Body of pancreas (tissue), 4 donors: ENCODE measurements around the gene TCFL5. TPM values are rescaled to one million over a fixed set of nuclear protein-coding genes. Genes with fewer than 3 reads are reported as not detected.

Source experiments
- ATAC-seq: fragments of 150-250 bp; one replicate; pipeline ENCODE4 v1.9.1; 2016
- DNase-seq, 4 donors: peaks; one replicate each; pipeline ENCODE4 v3.0.0-alpha.2; 2019
- H3K27ac ChIP-seq, 4 donors: fragments of 200-600 bp; sonication (generic); 1 replicate in 3 of 4; 2 replicates in 1 of 4; pipeline versions ENCODE4 v1.5.1 to v1.6.1; 2016 to 2019; ENCODE audit warnings: mild to moderate bottlenecking in 1 of 4, mixed read lengths in 1 of 4, moderate library complexity in 1 of 4
- H3K27me3 ChIP-seq, 2 donors: fragments of 200-600 bp; sonication (generic); one replicate each; pipeline ENCODE4 v1.6.0; 2016; ENCODE audit warnings: mild to moderate bottlenecking in 1 of 2
- H3K36me3 ChIP-seq, 2 donors: fragments of 200-600 bp; sonication (generic); replicated peaks in 1 of 2; 2 replicates each; pipeline ENCODE4 v1.5.1; 2016; ENCODE audit warnings: low read depth in 2 of 2; ENCODE audit not compliant: insufficient read depth in 1 of 2
- H3K4me1 ChIP-seq: fragments of 200-600 bp; sonication (generic); one replicate; pipeline ENCODE4 v1.6.0; 2016
- H3K4me3 ChIP-seq, 2 donors: fragments of 200-600 bp; sonication (generic); 1 replicate in 1 of 2; 2 replicates in 1 of 2; pipeline ENCODE4 v1.5.1; 2016 to 2019
- H3K9me3 ChIP-seq, 3 donors: fragments of 200-600 bp; sonication (generic); 1 replicate in 2 of 3; 2 replicates in 1 of 3; pipeline ENCODE4 v1.5.1; 2016
- POLR2A ChIP-seq, 3 donors: fragments of 450-650 bp; IDR thresholded peaks; one replicate each; pipeline ENCODE4 v1.6.1; 2016; ENCODE audit warnings: antibody characterized with exemption in 3 of 3, mild to moderate bottlenecking in 2 of 3
- WGBS, 2 donors: methylation state at CpG; one replicate each; pipeline ENCODE4 v1.1.5; 2017; 5-methylcytosine and 5-hydroxymethylcytosine counted together
- intact Hi-C: fragments of 100-400 bp; cut with DNase I; formaldehyde crosslinking; loops from one replicate; pipeline ENCODE4 v1.15.1; 2023
- total RNA-seq, 2 donors: library from RNA; depleted of rRNA; stranded (reverse); fragments of >200 nt; gene quantifications; one replicate each; pipeline ENCODE4 v1.1.0, GENCODE V29; 2016
- TF ChIP-seq, protein P1 (sequence below), 7 experiments: fragments of 450-650 bp in 4 of 7; fragments of 200-600 bp in 3 of 7; sonication (generic) in 3 of 7; IDR thresholded peaks; one replicate each; pipeline ENCODE4 v1.5.1; 2016 to 2019; ENCODE audit warnings: antibody characterized with exemption in 7 of 7

The TCFL5 gene
- total RNA-seq, 2 donors from 2014 or later: 2.0 to 7.5 TPM

DNA sequence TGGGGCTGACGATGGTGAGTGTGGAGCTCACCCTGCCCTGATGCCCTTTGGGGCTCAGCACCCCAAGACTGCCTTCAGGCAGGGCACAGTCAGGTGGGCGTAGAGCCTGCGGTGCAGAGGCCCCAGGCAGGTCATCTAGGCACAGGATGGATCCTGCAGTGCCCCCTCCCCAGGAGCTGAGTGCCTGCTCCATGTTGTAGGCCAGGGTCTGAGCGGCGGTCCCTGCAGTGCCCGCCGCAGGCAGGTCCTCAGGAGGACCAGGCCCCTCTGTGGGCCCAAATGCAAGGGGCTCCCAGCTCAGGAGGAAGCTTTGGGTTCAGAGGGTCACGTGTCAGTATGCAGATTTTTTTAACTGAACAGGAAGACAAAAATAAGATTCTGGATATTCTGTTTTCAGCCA lies 62.6 kb downstream of the TCFL5 start:
- no peak for DNase-seq
- ATAC-seq: no peak
- TF ChIP-seq, protein P1, sequence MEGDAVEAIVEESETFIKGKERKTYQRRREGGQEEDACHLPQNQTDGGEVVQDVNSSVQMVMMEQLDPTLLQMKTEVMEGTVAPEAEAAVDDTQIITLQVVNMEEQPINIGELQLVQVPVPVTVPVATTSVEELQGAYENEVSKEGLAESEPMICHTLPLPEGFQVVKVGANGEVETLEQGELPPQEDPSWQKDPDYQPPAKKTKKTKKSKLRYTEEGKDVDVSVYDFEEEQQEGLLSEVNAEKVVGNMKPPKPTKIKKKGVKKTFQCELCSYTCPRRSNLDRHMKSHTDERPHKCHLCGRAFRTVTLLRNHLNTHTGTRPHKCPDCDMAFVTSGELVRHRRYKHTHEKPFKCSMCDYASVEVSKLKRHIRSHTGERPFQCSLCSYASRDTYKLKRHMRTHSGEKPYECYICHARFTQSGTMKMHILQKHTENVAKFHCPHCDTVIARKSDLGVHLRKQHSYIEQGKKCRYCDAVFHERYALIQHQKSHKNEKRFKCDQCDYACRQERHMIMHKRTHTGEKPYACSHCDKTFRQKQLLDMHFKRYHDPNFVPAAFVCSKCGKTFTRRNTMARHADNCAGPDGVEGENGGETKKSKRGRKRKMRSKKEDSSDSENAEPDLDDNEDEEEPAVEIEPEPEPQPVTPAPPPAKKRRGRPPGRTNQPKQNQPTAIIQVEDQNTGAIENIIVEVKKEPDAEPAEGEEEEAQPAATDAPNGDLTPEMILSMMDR (IDR thresholded peaks at IDR 0.05): no peak
- TF ChIP-seq POLR2A (IDR thresholded peaks at IDR 0.05): no peak
- Histone ChIP-seq H3K27me3 (no peaks in the 10 kb centered on the region), H3K9me3 (no peaks in the 10 kb centered on the region), H3K4me3 (no peak overlapping the region), H3K36me3 (peaks cover 0 to 13% of the 10 kb centered on the region in 2 donors), H3K4me1 (peaks cover 25% of the 10 kb centered on the region), H3K27ac (no peak overlapping the region)
- WGBS, 2 donors: 92 to 94% methylated on average over 6 to 8 of the region's 8 CpGs
- intact Hi-C loops: no loop called here

DNA sequence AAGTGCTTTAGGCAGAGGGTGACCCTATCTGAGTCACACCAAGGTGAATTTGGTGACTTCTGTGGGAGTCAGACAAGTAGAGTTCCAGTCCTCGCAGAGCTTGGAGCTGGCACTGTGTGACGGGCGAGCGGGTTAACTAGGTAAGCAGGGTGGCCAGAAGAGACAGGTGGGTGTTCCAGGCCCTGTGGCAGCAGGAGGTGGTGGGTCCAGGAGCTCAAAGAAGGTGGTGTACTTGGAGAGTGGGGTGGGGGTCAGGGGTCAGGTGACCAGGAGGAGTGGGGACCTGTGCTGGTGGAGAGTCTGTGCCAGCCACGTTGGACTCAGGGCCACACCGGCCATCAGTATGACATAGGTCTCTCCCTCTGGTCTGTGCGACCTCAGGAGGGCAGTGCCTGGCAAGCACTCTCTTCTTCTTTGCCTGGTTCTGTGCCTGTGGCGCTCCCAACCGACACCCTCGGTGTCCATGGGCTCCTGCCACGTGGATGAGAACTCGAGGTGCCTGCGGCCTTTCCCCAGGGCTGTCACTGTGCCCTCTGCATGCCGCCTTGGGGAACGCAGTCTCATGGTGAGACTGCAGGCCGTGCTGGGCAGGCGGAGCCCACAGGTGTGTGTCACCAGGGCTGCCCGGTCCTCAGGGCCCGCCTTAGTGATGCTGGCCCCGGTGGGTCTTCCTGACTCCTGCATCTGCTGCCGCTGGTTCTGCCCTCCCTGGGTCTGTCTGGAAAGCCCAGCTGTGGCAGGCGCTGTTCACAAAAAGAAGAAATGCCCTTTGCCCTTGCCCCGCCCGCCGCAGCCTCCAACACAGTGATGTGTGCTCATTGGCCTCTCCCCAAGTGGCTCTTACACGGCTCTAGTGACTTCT lies 63.7 kb downstream of the TCFL5 start:
- Histone ChIP-seq H3K27ac (peak overlapping the region in 2 of 4 donors; percentile 35 to 79), H3K4me3 (no peak overlapping the region), H3K27me3 (no peaks in the 10 kb centered on the region), H3K36me3 (peaks cover 0 to 13% of the 10 kb centered on the region in 2 donors), H3K4me1 (peaks cover 29% of the 10 kb centered on the region), H3K9me3 (no peaks in the 10 kb centered on the region)
- intact Hi-C loops: no loop called here
- DNase-seq (no peak), ATAC-seq (no peak)
- TF ChIP-seq, protein P1 (IDR thresholded peaks at IDR 0.05): no peak
- 81 to 83% methylated on average over 26 of the region's 26 CpGs for WGBS, 2 donors

DNA sequence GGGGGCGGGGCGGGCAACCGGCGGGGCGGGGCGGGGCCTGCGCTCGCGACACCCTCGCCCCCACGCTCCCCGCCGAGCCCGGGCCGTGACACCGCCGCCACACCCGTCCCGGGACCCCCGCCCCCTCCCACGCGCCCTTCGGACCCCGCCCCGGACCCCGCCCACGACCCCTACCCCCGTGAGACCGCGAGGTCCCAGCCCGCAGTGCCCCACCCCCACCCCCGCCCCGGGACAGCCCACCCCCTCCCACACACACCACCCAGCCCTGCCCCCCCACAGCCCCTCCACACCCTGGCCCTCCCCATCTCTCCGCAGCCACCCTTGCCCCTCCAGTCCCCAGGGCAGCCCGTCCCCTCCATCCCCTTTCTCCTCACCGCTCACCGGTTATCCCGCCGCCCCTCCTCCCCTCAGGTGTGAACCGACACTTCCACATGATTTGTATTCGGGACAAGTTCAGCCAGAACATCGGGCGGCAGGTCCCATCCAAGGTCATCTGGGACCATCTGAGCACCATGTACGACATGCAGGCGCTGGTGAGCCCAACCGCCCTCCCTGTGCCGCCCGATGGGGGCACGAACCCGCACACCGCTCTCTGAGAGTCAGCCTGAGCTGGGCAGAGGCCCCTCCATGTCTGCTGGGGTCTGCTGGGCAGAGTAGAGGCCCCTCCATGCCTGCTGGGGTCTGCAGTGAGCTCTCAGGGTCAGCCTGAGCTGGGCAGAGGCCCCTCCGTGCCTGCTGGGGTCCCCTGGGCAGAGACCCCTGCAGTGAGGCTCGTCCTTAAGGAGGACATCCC lies 64.7 kb downstream of the TCFL5 start:
- DNase-seq (peak in 2 of 4 donors; percentile 38 to 44), ATAC-seq (no peak)
- TF ChIP-seq, protein P1 (IDR thresholded peaks at IDR 0.05): no peak
- no peak for TF ChIP-seq POLR2A (IDR thresholded peaks at IDR 0.05)
- H3K9me3 ChIP-seq: no peaks in the 10 kb centered on the region
- peak overlapping the region; percentile 78 to 91 (median 84) for H3K27ac ChIP-seq
- no peaks in the 10 kb centered on the region for H3K27me3 ChIP-seq
- 20 to 22% methylated on average over 13 to 29 of the region's 53 CpGs for WGBS, 2 donors
- peaks cover 29% of the 10 kb centered on the region for H3K4me1 ChIP-seq
- intact Hi-C loops: no loop called here
- no peak overlapping the region for H3K4me3 ChIP-seq
- H3K36me3 ChIP-seq: peaks cover 0 to 13% of the 10 kb centered on the region in 2 donors

DNA sequence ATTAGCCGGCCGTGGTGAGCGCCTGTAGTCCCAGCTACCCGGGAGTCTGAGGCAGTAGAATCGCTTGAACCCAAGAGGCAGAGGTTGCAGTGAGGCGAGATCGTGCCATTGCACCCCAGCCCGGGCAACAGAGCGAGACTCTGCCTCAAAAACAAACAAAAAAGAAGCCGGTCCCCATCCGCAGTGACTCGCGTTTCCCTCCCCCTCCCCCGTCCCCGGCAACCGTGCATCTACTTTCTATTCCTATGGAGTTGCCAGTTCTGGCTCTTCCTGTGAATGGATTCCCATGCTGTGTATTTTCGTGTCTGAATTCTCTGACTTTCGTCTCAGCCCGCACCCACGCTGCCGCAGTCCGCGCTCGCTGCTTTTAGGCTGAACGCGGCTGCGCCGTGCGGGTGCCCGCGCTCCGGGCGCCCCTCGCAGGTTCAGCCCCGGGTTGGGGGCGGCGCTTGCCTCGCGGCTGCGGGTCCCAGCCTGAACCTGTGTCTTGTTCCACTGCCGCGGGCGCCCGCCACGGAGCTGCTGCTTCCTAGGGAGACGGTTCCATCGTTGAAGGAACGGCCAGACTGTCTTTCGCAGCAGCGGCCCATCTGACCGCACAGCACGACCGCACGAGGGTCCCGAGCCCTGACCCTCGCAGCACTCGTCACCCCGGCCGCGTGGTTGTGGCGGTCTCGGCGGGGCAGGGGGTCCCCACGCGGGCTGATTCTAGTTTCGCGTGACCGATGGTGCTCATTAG lies 66.4 kb downstream of the TCFL5 start:
- intact Hi-C loops: no loop called here
- ATAC-seq (no peak), DNase-seq (peak in 2 of 4 donors; percentile 41 to 60)
- 0% methylated on average over 20 to 68 of the region's 68 CpGs for WGBS, 2 donors
- peak overlapping the region; percentile 9 to 46 for H3K4me3 ChIP-seq
- TF ChIP-seq, protein P1 (IDR thresholded peaks at IDR 0.05): no peak
- no peak for TF ChIP-seq POLR2A (IDR thresholded peaks at IDR 0.05)
- H3K27me3 ChIP-seq: no peaks in the 10 kb centered on the region
- H3K36me3 ChIP-seq: peaks cover 0 to 13% of the 10 kb centered on the region in 2 donors
- peak overlapping the region; percentile 41 to 91 (median 84) for H3K27ac ChIP-seq
- no peaks in the 10 kb centered on the region for H3K9me3 ChIP-seq
- H3K4me1 ChIP-seq: peaks cover 33% of the 10 kb centered on the region
